Stimulated activated CD4-positive, alpha-beta T cell treated with anti-CD3 and anti-CD28 coated beads, Interleukin-2, amount 100 ng/mL, for 24 hours (primary cell): ENCODE data around the gene ARHGAP21.
"Not testable (repeated sequence)": the region's sequence is repeated elsewhere in the genome, so short reads cannot be mapped to it uniquely, and the experiment has no call there.

Experiments
- DNase-seq, 2 donors: peaks; one replicate each; pipeline ENCODE4 v3.0.0-alpha.2; 2020

Gene ARHGAP21

DNA sequence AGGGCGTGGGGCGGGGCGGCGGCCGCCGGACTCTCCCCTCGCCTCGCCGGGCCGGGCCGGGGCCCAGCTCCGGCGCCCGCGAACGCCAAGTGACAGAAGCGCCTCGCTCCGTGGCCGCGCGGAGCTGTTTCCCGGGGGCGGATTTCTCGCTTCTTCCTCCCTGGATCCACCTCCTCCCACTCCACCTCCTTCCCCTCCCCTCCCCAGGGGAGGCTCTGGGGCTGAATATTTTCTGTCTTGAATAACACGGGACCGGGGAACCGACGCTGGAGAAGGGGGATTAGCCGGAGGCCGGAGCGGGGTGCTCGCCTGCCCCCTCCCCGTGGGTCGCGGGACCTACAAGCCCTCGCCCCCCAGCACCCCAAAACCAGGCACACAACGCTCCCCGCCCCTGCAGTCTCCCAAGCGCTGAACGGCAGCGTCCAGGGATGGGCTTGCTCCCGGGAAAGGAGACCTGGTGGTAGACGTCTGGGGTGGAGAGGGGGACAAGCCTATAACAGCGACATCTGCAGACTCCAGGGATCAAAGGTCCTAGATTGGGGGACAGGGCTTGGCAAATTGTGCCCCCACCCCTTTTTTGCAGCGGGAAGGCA lies at the start of gene ARHGAP21:
Gene ARHGAP21 (minus strand): TSS at position 100 of the 593 bp plus-strand sequence. CDS start 1,988 bp downstream, outside the sequence.
- peak; percentile 44 to 50 for DNase-seq

DNA sequence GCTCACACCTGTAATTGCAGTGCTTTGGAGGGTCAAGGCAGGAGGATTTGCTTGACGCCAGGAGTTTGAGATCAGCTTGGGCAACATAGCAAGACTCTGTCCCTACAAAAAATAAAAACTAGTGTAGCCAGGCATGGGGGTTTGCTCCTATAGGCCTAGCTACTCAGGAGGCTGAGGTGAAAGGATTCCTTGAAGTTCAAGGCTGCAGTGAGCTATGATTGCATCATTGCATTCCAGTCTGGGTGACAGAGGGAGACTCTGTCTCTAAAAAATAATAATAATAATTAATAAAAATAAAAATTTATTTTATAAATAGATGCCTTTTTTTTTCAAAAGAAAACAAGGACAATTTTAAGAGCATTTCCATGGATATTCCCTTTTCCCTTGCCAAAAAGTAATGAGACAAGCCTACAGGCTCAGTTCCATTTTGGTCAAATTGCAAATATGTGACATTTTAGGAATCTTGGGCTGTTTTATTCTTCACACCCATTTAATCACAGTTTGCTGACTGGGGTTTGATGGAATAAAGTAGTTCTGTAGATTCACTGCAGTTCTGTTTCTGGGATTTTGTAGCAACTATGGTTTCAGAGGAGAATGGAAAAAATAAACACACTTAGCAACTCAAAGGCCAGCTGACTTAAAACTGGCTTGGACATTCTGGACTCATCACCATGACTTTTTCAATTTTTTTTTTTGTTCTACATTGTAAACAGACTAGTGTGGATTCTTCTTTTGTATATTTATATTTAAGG lies 48.4 kb upstream of the ARHGAP21 start:
- DNase-seq, result no peak

DNA sequence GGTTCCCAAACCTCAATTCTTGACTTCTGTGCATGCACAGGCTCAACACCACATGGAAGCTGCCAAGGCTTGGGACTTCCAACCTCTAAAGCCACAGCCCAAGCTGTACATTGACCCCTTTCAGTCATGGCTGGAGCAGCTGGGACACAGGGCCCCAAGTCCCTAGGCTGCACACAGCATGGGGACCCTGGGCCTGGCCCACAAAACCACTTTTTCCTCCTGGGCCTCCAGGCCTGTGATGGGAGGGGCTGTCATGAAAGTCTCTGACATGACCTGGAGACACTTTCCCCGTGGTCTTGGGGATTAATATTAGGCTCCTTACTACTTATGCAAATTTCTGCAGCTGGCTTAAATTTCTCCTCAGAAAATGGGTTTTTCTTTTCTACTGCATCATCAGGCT lies 41.3 kb upstream of the ARHGAP21 start:
- not testable (repeated sequence) for DNase-seq

DNA sequence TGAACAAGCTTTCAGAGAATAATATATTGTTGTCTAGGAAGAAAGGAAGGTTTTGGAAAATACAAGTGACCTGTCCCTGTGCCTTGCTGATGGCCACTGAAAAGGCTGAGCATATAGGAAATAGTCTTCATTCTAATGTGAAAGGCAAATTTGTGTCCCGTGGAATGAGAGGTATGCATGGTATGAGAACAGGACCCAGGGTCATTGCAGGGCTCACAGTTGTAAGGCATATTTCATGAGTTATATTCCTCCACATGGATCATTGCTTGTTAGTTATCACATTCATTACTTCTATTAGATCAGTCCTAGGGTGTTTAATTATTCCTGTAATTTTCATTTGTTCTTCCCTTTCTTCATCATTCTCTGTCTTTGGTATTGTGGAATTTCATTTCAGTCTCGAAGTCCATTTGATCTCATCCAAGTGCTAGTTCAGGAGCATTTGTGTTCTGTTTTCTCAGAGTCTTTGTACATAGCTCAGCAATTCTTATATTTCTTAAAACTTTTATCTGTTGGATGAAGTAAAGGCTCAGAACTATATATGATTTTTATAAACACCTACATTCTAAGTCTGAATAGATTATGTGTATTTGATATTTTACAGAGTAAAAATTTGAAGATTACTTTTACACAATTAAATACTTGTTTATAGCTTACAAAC lies 39.4 kb upstream of the ARHGAP21 start:
- no peak for DNase-seq

DNA sequence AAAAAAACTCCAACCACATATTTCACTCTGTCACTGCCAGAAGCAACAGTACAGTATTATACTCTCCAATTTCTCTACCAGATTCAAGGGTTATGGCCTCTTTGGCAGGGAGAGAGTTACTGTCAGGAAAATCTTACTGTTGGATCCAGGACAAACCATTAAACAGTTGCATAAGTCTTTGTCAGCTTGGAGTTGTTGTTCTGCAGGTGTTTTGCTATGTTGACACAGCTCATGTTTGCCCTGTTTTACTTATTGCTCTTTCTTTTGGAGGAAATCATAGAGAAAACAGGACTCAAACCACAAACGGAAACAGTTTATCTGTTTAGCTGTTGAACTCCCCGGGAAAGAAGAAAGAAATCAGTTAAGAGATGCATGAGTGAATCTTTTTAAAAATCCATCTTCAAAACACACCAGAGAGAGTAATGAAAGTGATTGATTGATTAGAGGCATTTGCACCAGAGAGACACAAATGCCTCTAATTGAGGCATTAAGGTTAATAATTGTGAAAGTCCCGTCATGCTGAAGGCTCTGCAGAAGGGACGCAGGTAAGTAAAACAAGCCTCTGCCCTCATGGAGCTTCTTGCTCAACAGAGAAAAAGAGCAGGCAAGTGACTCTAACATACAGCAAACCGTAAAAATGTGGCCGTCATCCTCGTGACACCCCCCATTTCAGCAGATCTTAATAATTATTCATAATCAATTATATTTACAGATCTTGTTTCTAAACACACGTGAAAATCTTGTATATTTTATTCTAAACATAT lies 38.7 kb upstream of the ARHGAP21 start:
- DNase-seq, result no peak

DNA sequence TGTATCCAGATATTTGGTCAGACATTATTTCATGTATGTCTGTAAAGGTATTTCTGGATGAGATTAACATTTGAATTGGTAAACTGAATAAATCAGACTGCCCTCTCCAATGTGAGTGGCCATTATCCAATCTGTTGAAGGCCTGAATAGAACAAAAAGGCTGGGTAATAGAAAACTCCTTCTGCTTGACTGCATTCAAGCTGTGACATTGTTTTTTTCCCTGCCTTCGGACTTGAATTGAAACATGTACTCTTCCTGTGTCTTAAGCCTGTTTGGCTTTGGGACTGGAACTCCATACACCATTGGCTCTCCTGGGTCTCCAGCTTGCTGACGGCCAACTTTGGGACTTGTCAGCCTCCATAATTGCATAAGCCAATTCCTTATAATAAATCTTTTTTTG lies 36.0 kb upstream of the ARHGAP21 start:
- no peak for DNase-seq

DNA sequence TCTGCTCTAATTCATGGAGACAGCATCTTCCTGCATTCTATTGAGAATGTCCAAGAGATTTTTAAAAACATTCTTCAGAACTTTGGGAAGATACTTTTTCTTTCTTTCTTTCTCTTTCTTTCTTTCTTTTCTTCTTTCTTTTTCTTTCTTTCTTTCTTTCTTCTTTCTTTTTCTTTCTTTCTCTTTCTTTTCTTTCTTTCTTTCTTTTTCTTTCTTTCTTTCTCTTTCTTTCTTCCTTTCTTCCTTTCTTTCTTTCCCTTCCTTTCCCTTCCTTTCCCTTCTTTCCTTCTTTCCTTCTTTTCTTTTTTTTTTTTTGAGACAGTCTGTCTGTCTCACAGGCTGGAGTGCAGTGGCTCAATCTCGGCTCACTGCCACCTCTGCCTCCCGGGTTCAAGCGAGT lies 34.6 kb upstream of the ARHGAP21 start:
- not testable (repeated sequence) for DNase-seq

DNA sequence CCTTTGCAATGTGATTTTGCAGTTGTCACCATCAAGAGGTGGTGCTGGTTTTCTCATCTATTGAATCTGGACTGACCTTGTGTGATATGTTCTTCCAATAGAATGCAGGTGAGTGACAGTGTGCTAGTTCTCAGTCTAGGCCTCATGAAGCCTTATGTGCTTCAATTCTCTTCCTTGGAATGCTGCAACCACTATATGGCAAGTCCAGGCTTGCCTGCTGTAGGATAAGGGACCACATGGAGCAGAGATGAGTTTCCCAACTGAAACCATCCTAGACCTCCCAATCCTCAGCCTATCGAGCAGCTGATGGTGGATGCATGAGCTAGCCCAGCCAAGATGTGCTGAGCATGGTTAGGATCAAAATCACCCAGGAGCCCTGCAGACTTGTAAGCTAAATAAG lies 32.6 kb upstream of the ARHGAP21 start:
- no peak for DNase-seq

DNA sequence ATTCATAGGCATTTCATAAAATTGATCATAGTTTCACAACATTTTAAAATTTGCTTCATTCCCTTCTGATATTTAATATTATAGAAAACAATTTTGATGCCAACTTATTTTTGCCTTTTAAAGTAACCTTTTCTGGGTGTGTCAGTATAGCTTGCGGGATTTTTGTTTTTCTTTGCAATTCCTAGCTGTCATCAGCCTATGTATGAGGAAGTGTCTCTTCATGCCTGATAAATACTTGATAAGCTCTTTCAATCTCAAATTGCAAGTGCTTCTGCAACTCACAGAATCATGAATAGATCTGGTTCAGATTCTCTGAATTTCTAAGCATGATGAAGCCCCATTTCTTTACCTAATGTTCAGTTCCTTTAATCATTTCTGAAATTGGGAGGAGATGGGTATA lies 28.0 kb upstream of the ARHGAP21 start:
- DNase-seq, result no peak

DNA sequence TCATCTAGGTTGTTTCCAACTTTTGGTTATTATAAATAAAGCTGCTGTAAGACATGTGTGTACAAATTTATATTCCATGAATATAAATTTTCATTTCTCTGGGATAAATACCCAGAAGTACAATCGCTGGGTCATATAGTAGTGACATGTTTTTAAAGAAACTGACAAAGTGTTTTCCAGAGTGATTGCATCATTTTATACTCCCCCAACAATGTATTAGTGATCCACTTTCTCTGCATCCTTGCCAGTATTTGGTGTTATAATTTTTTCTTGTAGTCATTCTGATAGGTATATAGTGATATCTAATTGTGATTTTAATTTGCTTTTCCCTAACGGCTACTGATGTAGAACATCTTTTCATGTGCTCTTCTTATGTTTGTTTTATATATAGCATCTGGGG lies 27.0 kb upstream of the ARHGAP21 start:
- DNase-seq, result no peak

DNA sequence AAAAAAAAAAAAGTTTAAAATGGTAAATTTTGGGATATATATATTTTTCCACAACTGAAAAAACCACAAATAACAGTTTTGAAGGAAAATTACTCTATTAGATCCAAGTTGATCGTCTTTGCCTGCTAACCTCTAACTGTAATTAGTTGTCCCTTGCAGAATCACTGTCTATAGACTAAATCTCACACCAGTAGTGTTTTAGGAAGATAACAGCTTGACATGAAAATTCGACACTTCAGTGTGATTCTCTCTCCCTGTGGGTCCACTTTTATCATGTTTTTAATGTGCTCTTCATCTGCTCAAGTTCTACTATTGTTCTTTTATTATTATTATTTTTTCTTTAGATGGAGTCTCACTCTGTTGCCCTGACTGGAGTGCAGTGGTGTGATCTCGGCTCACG lies 24.5 kb upstream of the ARHGAP21 start:
- DNase-seq, result no peak

DNA sequence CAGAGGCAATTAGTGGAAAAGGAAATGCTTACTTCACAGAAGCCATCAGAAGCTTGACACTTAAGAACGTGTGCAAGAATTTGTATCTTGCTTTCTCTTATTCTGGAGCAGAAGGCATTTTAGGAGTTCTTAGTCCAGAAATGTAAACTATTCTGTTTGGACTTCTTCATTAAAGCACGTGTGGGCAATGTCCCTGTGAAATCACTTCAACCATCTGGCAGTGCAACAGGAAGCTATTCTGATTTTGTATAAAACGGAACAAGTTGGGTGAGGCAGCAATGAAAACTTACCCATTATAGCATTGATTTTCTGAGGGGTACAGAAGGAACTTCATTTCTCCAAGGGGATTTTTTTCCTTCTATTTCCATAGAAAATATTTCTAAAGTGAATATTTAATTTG lies 21.3 kb upstream of the ARHGAP21 start:
- DNase-seq, result no peak

DNA sequence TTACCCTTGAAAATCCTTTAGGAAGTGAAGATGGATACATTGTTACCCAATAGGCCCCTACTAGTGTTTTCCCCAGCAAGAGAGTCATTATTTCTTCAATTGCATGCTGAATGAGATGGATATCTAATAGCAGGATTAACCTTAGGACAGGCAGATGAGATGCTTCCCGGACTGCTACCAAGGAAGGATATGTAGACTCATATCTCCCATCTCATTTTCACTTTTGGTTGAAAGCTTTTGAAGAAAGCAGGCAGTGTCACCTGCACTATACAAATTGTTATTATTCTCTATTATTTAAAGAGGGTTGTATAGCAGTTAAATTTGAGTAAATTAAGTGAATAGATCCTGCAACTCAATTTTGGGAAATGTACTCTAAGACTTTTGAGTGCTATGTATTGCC lies 17.0 kb upstream of the ARHGAP21 start:
- DNase-seq, result no peak

DNA sequence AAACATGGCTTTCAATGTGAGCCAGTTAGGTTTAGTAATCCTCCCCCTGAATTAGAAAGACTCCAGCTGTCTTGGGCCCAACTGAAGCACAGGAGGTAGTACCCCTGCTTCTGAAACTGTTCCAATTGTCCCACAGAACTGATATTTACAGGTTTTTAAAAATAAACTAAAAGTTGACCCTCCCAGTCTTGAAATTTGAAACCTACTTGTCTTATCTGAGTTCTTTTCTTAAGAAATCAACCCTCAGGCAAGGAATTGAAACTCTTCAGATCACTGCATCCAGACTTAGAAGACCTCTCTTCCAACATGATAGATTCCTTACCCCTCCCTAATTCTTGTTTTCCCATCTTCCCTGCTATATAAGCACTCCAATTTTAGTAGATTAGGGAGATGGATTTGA lies 13.3 kb upstream of the ARHGAP21 start:
- no peak for DNase-seq

DNA sequence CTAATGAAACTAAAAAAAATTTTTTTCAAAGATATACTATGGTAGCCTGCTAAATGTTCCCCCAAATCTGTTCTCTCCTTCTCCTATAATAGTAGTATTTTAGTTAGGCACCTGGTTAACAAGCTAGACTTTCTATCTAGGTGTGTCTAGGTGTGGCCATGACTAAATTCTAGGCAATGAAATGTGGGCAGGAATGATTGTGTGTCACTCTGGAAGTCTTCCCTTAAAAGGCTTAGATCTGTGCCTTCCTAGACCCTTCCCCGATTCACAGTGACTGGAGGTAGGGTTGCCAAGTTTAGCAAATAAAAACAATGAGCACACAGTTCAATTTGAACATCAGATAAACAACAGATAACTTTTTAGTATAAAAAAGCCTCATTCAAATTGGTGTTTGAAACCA lies 8.3 kb upstream of the ARHGAP21 start:
- DNase-seq, result no peak

DNA sequence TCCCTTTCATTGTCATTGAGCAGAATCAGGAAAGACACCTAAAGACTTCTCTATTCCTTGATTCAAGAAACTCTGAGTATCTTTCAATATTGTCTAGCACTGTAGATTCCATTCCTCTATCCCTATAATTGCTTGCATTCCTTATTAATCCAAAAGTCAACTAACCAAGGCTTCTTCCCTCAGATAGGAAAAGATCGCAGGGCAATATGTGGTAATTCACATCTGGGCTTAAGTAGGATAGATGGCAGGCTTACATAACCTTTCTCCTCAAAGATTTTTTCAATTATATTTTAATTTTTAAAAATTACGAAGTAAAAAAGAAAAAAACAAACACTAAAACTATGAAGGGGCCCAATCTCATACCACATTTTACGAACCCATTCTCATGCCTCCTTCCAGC lies 7.1 kb upstream of the ARHGAP21 start:
- no peak for DNase-seq

DNA sequence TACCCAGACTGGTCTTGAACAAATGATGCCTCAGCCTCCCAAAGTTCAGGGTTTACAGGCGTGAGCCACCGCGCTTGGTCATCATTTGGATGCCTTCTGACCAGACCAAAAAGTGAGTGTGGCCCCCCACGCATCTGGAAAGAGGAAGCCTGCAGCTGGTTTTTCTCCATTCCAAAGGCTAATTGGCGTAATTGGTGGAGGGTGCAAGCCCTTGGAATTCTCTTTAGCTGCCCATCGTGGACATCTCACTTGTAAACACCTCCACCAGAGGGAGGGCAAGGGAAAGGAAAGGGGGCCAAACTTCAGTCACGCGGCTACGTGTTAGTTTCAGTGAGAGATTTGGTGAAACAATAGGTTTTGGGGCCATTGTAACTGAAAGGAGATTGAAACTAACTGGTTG lies 4.1 kb upstream of the ARHGAP21 start:
- no peak for DNase-seq

DNA sequence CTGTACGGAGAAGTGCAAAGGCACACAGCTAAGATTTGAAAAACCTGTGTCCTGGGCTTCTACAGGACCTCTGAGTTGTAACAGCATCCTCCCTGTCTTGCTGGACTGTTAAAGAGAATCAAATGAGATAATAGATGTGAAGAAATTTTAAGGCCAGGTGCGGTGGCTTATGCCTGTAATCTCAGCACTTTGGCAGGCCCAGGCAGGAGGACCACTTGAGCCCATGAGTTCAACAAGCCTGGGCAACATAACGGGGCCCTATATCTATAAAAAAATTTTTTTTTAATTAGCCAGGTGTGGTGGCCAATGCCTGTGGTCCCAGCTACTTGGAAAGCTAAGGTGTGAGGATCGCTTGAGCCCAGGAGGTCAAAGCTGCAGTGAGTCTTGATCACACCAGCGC lies 2.9 kb upstream of the ARHGAP21 start:
- DNase-seq, result no peak

DNA sequence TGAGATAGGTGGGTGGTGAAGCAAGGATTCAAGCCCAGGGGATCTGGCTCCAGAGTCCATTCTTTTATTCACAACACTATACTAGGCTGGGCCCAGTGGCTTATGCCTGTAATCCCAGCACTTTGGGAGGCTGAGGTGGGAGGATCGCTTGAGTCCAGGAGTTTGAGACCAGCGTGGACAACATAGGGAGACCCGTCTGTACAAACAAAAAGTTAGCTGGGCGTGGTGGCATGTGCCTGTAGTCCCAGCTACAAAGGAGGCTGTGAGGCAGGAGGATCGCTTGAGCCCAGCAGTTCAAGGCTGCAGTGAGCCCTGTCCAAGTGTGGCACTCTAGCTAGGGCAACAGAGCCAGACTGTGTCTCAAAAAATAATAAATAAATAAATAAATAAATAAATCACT lies 2.3 kb upstream of the ARHGAP21 start:
- DNase-seq, result not testable (repeated sequence)

DNA sequence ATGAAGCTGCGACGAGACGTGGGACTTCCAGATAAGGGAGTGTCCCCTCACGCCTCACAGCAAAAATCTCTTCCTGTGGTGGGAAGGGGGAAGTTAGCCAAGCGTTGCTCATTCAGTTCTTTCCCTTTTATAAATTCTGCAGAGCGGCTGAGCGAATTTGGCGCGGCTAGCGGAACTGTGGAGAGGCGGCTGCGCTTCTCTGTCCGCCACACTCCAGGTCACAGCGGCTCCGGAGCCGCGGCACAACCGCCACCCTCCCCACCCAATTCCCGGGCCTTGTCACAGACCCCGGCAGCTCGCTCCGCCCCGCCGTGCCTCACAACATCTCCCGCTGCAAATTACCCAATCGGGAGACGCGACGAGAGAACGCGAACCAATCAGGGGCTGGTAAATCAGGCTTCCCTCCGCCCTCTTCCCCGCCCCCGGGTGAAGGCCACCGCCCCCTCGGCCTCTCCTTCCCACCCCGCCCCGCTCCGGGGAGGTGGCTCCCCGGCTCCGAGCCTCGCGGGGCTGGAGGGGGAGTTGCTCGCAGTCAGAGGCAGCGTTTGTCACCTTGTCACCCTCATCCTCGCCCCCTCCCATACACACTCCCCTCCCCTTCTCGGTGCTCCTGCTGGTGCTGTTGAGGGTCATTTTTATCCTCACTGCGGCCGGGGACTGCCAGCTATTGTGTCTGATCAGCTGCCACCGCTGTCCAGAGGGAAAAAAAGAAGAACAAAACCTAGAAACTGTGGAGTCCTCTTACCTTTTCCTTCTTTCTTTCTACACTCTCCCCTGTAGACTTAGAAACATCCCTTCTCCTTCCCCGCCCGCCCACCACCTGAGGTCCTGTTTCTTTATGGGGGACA lies 918 bp upstream of the ARHGAP21 start:
- DNase-seq, result peak; percentile 97

DNA sequence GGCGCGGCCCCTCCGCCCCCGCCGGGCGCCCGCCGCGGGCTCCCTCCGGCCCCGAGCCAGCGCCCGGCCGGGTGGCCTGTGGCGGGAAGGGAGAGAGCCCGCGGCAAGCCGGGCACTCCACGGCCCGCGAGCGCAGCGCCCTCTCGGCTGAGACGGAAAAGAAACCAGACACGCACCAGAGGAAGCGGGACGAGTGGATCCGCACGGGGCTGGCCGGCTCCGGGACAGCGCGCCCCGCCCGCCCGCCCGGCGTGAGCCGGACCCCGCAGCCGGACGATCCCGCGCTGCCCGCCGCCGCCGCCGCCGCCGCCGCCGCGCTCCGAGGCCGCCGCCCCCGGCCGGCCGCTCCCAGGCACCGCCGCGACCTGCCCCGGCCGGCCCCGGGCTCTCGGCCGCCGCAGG lies 300 bp downstream of the ARHGAP21 start:
- peak; percentile 26 to 34 for DNase-seq

DNA sequence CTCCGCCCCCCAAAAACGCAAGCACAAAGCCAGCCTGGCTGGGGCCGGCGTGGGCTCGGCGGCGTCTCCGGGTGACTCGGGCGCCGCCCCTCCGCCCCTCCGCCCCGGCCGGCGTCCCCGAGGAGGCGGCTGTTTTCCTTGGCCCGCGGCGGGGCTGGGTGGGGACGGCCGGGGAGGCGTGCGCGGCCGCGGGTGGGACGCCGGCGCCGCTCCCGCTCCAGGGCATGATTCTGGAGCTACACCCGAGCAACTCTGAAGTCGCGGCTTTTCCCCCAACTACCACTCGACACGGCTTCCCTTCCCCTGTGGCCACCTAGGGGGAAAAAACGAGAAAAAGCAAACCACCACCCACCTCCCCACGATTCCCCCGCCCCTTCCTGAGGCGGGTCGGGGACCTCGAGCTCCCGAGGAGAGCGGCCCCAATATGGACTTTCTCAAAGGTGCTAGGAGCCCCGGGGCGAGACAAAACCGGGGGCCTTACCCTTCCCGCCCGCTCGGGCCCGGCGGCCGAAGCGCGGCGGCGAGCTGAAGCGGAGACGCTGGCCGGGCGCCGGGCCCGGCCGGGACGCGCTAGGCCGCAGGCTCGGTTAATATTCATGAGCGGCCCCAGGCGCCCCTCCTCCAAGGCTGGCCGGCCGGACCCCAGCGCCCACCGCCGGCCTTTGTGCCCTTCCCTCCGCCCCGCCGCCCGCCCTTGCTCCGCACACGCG lies 856 bp downstream of the ARHGAP21 start:
- DNase-seq, result peak; percentile 54 to 56
